ENCODE measurements around the gene GPNMB.

GPNMB gene

DNA sequence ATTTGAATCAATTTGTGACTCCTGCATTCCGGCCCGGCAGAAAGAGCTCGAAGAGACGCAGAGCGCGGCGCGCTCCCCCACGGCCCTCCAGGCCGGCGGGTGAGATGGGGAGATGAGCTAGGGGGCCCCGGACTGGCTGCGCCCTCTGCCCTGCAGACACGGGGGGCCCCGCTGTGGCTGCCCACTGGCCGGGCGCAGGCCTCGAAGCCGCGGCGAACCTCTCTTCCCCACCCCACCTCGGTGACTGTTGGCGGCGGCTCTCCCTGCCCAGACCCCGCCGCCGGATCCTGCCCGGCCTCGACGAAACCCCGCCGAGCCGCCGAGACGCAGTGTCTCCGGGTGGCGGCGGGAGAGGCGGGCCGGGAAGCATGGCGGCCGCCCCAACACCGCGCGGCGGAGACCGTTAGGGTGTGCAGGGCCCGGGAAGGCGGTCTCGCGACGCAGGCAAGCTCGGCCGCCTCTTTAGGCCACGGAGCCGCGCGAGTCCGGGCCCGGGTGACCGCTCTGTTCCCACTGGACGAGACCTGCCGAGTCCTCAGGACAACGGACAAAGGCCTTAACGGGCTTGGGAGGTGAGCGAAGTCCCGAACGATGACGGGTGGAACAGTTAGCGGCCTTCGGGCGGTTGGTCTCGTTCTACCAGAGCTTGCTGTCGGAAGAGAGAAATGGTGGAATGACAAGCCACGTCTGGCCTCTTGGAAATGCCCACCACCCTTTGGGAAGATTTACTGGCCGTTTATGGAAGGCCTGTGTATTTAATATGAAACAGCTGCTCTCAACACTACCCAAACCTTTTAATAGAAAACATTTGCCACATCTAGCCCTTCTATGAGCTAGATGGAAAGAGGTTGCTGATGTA, 40.4 kb upstream of the GPNMB start:
- ATAC-seq (ENCODE audit: low read depth) (no peak), DNase-seq (ENCODE audit: low spot score) (no peak)
- no peak overlapping the region for H3K4me3 ChIP-seq (ENCODE audit: severe bottlenecking)
- TF ChIP-seq CTCF (IDR thresholded peaks at IDR 0.05; ENCODE audit: poor library complexity, severe bottlenecking) = no peak
- H3K9me3 ChIP-seq (ENCODE audit: severe bottlenecking) = no peaks in the 10 kb centered on the region
- no peaks in the 10 kb centered on the region for H3K4me1 ChIP-seq (ENCODE audit: insufficient read depth, poor library complexity, severe bottlenecking)
- no peak overlapping the region for H3K27ac ChIP-seq (ENCODE audit: poor library complexity, severe bottlenecking)
- no peaks in the 10 kb centered on the region for H3K27me3 ChIP-seq (ENCODE audit: insufficient read depth, poor library complexity, severe bottlenecking)
- peaks cover 4% of the 10 kb centered on the region for H3K36me3 ChIP-seq (ENCODE audit: low read depth)

GRCh38 chr7:23207021-23207420, 39.6 kb upstream of the GPNMB start:
- no peaks in the 10 kb centered on the region for H3K4me1 ChIP-seq (ENCODE audit: insufficient read depth, poor library complexity, severe bottlenecking)
- no peak for TF ChIP-seq CTCF (IDR thresholded peaks at IDR 0.05; ENCODE audit: poor library complexity, severe bottlenecking)
- ATAC-seq (ENCODE audit: low read depth) (no peak), DNase-seq (ENCODE audit: low spot score) (no peak)
- H3K36me3 ChIP-seq (ENCODE audit: low read depth) = no peaks in the 10 kb centered on the region; the same call in 1 of the 2 replicates
- H3K9me3 ChIP-seq (ENCODE audit: severe bottlenecking) = no peaks in the 10 kb centered on the region
- H3K27ac ChIP-seq (ENCODE audit: poor library complexity, severe bottlenecking) = no peak overlapping the region
- no peak overlapping the region for H3K4me3 ChIP-seq (ENCODE audit: severe bottlenecking)
- H3K27me3 ChIP-seq (ENCODE audit: insufficient read depth, poor library complexity, severe bottlenecking) = no peaks in the 10 kb centered on the region

DNA sequence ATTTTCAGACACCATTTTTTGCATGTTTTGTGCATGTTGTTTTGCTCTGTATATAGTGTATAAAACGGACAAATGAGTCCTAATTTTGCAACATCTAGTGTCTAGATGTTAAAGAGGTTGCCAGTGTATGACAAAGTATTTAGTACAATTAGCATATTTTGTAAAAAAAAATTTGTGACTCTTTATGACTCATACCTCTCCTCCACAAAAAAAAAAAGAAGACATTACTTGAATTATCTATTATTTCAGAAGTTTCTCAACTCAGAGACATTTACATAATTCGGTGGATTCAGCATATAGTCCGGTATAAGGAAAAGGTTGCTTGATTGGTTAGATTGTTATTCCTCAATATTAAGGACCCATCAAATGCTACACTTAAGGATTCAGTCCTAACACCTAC, 38.7 kb upstream of the GPNMB start:
- H3K9me3 ChIP-seq (ENCODE audit: severe bottlenecking) = no peaks in the 10 kb centered on the region
- no peak overlapping the region for H3K4me3 ChIP-seq (ENCODE audit: severe bottlenecking)
- H3K27ac ChIP-seq (ENCODE audit: poor library complexity, severe bottlenecking) = no peak overlapping the region
- no peaks in the 10 kb centered on the region for H3K36me3 ChIP-seq (ENCODE audit: low read depth)
- ATAC-seq (ENCODE audit: low read depth) (no peak), DNase-seq (ENCODE audit: low spot score) (no peak)
- H3K4me1 ChIP-seq (ENCODE audit: insufficient read depth, poor library complexity, severe bottlenecking) = no peaks in the 10 kb centered on the region
- H3K27me3 ChIP-seq (ENCODE audit: insufficient read depth, poor library complexity, severe bottlenecking) = no peaks in the 10 kb centered on the region
- no peak for TF ChIP-seq CTCF (IDR thresholded peaks at IDR 0.05; ENCODE audit: poor library complexity, severe bottlenecking)

GRCh38 chr7:23208316-23208715, 38.3 kb upstream of the GPNMB start:
- Histone ChIP-seq H3K4me3 (ENCODE audit: severe bottlenecking) (no peak overlapping the region), H3K9me3 (ENCODE audit: severe bottlenecking) (no peaks in the 10 kb centered on the region), H3K27me3 (ENCODE audit: insufficient read depth, poor library complexity, severe bottlenecking) (no peaks in the 10 kb centered on the region), H3K27ac (ENCODE audit: poor library complexity, severe bottlenecking) (no peak overlapping the region), H3K4me1 (ENCODE audit: insufficient read depth, poor library complexity, severe bottlenecking) (no peaks in the 10 kb centered on the region), H3K36me3 (ENCODE audit: low read depth) (no peaks in the 10 kb centered on the region)
- ATAC-seq (ENCODE audit: low read depth) (no peak), DNase-seq (ENCODE audit: low spot score) (no peak)
- no peak for TF ChIP-seq CTCF (IDR thresholded peaks at IDR 0.05; ENCODE audit: poor library complexity, severe bottlenecking)

DNA sequence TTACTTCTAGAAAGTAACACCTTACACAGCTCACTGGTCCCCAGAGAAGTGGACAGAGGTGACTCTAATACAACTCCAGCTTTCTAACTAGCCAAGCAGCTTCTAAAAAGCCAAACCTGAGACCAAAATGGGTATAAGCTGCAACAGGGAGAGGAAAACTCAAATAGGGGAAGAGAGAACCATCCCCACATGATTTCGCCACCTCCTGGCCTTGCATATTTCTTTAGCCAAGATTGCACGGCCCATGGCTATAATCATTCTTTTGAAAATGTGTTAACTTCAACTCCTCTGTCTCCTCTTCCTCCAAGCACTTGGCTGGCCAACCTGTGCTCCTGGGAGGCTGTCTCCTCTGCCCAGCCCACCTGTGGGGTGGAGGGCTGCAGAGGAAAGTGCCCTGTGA, 36.1 kb upstream of the GPNMB start:
- Histone ChIP-seq H3K4me1 (ENCODE audit: insufficient read depth, poor library complexity, severe bottlenecking) (no peaks in the 10 kb centered on the region), H3K27ac (ENCODE audit: poor library complexity, severe bottlenecking) (no peak overlapping the region), H3K27me3 (ENCODE audit: insufficient read depth, poor library complexity, severe bottlenecking) (no peaks in the 10 kb centered on the region), H3K9me3 (ENCODE audit: severe bottlenecking) (no peaks in the 10 kb centered on the region), H3K36me3 (ENCODE audit: low read depth) (no peaks in the 10 kb centered on the region), H3K4me3 (ENCODE audit: severe bottlenecking) (no peak overlapping the region)
- DNase-seq (ENCODE audit: low spot score) (no peak), ATAC-seq (ENCODE audit: low read depth) (no peak)
- no peak for TF ChIP-seq CTCF (IDR thresholded peaks at IDR 0.05; ENCODE audit: poor library complexity, severe bottlenecking)

All from RWPE2 (cell line).